KMS-11 (cell line): ENCODE results near the gene CHID1.
A peak's percentile ranks its signal among the peaks of the same experiment; 100 is the strongest.

Experiments
- H2AFZ ChIP-seq: fragments of 200-600 bp; sonication (generic); 2 replicates; pipeline ENCODE4 v1.6.1; 2016; ENCODE audit warnings: antibody characterized with exemption, mixed run types, low read depth
- H3K27ac ChIP-seq: fragments of 200-600 bp; sonication (generic); 2 replicates; pipeline ENCODE4 v1.6.1; 2016; ENCODE audit warnings: mild to moderate bottlenecking, mixed run types
- H3K27me3 ChIP-seq: fragments of 200-600 bp; sonication (generic); 2 replicates; pipeline ENCODE4 v1.6.1; 2017; ENCODE audit warnings: mild to moderate bottlenecking, low read depth, mixed run types, moderate library complexity; ENCODE audit not compliant: insufficient read depth
- H3K36me3 ChIP-seq: fragments of 200-600 bp; sonication (generic); 2 replicates; pipeline ENCODE4 v1.6.1; 2017; ENCODE audit warnings: mild to moderate bottlenecking, mixed run types; ENCODE audit not compliant: insufficient read depth
- H3K4me1 ChIP-seq: fragments of 200-600 bp; sonication (generic); 2 replicates; pipeline ENCODE4 v1.6.1; 2016; ENCODE audit warnings: mild to moderate bottlenecking, low read depth, mixed run types; ENCODE audit not compliant: poor library complexity, severe bottlenecking
- H3K4me2 ChIP-seq: fragments of 200-600 bp; sonication (generic); 2 replicates; pipeline ENCODE4 v1.7.0; 2016; ENCODE audit warnings: mild to moderate bottlenecking, mixed run types
- H3K4me3 ChIP-seq: fragments of 200-600 bp; sonication (generic); IDR thresholded peaks from 2 replicates; pipeline ENCODE4 v1.6.1; 2017; ENCODE audit warnings: low read depth, low read length, mixed read lengths; ENCODE audit not compliant: insufficient read depth
- H3K79me2 ChIP-seq: fragments of 200-600 bp; sonication (generic); 2 replicates; pipeline ENCODE4 v1.6.1; 2016; ENCODE audit warnings: low read depth, mixed run types; ENCODE audit not compliant: insufficient read depth
- H3K9ac ChIP-seq: fragments of 200-600 bp; sonication (generic); 2 replicates; pipeline ENCODE4 v1.6.1; 2016; ENCODE audit warnings: mild to moderate bottlenecking, mixed run types
- H4K20me1 ChIP-seq: fragments of 200-600 bp; sonication (generic); 2 replicates; pipeline ENCODE4 v1.6.1; 2016; ENCODE audit warnings: mild to moderate bottlenecking, mixed run types; ENCODE audit not compliant: insufficient read depth
- TF ChIP-seq, protein P1 (sequence below): fragments of 200-600 bp; sonication (generic); conservative IDR thresholded peaks from 2 replicates; pipeline ENCODE4 v1.6.1; 2017; ENCODE audit warnings: low read depth, mild to moderate bottlenecking, antibody characterized with exemption, low read length, moderate library complexity, mixed read lengths

CHID1 gene

DNA sequence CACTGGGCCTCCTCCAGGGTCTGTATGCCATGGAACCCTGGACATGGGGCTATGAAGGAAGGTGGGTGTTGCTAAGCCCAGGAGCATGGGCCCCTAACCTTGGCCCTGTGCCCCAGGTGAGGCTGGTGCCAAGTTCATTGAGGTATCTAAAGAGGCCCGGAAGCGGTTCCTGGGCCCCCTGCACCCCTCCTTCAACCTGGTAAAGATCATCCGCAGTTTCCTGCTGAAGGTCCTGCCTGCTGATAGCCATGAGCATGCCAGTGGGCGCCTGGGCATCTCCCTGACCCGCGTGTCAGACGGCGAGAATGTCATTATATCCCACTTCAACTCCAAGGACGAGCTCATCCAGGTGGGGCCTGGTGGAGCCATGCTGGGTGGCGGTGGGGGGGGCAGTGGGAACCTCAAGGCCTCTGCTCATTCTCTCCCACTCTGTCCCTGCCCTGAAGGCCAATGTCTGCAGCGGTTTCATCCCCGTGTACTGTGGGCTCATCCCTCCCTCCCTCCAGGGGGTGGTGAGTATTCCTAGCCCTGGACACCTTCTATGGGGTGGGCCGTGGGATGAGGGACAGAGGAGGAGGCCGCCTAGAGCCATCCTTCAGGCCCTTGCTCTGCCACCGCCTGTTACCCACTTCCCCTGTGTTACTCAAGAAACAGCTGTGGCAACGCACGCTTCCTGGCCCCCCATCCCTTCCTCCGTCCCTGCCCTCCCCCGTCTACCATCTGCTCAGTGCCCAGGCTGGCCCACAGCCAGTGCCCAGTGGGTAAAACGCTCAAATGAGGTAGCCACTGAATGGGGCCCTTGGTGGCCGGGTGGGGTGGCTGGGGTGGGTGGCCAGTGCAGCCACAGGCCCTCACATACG, 88.9 kb downstream of the CHID1 start:
- no peak overlapping the region; the same call in 1 of the 2 replicates for H3K4me2 ChIP-seq
- H3K27ac ChIP-seq: no peak overlapping the region
- no peaks in the 10 kb centered on the region for H3K36me3 ChIP-seq
- no peaks in the 10 kb centered on the region for H3K27me3 ChIP-seq
- no peaks in the 10 kb centered on the region; the same call in 1 of the 2 replicates for H3K79me2 ChIP-seq
- H2AFZ ChIP-seq: no peak overlapping the region
- H3K4me1 ChIP-seq: peaks cover 17% of the 10 kb centered on the region
- TF ChIP-seq, protein P1, sequence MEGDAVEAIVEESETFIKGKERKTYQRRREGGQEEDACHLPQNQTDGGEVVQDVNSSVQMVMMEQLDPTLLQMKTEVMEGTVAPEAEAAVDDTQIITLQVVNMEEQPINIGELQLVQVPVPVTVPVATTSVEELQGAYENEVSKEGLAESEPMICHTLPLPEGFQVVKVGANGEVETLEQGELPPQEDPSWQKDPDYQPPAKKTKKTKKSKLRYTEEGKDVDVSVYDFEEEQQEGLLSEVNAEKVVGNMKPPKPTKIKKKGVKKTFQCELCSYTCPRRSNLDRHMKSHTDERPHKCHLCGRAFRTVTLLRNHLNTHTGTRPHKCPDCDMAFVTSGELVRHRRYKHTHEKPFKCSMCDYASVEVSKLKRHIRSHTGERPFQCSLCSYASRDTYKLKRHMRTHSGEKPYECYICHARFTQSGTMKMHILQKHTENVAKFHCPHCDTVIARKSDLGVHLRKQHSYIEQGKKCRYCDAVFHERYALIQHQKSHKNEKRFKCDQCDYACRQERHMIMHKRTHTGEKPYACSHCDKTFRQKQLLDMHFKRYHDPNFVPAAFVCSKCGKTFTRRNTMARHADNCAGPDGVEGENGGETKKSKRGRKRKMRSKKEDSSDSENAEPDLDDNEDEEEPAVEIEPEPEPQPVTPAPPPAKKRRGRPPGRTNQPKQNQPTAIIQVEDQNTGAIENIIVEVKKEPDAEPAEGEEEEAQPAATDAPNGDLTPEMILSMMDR: no peak
- H4K20me1 ChIP-seq: no peaks in the 10 kb centered on the region
- no peak overlapping the region for H3K9ac ChIP-seq
- H3K4me3 ChIP-seq: no peak overlapping the region

DNA sequence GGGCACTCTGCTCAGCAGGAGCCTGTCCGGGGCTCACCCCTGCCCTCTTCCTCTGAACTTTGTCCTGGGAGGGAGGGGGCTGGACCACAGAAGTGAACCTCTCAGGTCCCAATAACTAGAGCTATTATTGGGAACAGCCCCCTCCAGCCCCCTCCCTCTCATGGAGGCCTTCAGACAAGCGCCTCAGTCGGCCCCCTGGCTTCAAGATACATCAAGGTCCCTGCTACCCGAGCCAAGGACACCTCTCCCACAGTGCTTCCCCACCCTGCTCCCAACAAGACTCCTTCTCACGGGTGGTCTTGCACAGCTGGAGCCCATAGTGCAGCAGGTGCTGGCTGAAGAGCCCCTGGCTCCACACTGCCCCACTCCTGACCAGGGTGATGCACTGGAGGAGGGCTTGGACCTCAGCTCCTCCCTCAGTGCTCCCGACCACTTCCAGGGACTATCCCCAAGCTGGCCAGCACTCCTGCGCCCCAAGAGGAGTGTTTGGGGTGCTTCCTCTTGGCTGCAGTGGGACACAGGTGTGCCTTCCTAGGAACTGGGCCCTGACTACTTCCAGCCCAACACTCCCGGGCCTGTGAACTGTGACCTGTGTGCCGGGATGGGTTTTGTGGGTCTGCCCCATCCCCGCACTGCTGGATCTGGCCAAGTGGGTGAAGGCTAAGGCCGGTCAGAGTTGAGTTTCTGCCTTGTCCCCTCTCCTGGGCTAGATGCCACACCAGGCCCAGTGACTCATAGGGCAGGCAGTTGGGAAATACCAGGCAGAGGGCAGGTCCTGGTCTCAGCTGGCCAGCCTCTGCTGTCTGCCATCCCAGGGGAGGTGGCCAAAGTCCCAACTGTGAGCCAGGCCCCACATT, 89.7 kb downstream of the CHID1 start:
- H3K4me3 ChIP-seq: no peak overlapping the region
- no peaks in the 10 kb centered on the region for H4K20me1 ChIP-seq
- H3K9ac ChIP-seq: peak overlapping the region; percentile 41; the same call in 1 of the 2 replicates
- H3K27ac ChIP-seq: no peak overlapping the region; the same call in 1 of the 2 replicates
- no peaks in the 10 kb centered on the region for H3K36me3 ChIP-seq
- H2AFZ ChIP-seq: no peak overlapping the region
- peak overlapping the region; percentile 81 for H3K4me2 ChIP-seq
- H3K4me1 ChIP-seq: peaks cover 9% of the 10 kb centered on the region
- H3K79me2 ChIP-seq: no peaks in the 10 kb centered on the region; the same call in 1 of the 2 replicates
- TF ChIP-seq, protein P1: no peak
- no peaks in the 10 kb centered on the region for H3K27me3 ChIP-seq

DNA sequence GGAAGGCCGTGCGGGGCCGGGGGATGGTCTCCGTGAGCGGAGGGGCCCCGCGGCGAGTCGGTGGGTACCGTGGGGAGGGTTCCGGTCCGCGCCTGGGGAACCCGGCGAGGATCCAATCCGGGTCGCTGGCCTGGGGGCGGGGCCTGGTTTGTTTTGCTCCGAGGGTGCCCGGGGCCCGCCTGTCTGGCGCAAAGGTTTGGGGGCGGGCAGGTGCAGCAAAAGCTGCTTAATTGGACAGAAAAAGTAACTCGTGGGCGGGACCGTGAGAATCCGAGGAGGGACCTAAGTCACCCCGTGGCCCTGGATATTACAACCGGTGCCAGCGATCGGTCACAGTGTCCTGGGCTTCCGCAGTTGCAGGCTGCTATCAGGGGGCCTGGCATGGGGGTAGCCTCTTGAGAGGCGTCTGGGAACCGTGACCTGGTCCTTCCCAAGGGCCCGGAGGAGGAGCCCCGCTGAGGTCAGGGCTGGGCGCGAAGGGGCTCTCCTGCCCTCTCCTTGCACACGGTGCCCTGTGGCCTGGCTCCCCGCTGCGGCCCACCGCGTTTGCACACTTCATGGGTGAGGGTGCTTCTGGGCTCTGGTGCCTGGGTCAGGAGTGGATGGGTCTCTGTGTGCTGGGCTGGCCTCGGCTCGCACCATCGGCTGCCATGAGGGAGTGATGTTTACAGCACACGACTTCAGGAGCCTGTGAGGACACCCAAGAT, 90.5 kb downstream of the CHID1 start:
- Histone ChIP-seq H3K36me3 (no peaks in the 10 kb centered on the region), H3K27ac (peak overlapping the region; percentile 51), H3K4me2 (peak overlapping the region; percentile 81), H3K79me2 (no peaks in the 10 kb centered on the region; the same call in 1 of the 2 replicates), H3K4me1 (peaks cover 9% of the 10 kb centered on the region), H4K20me1 (no peaks in the 10 kb centered on the region), H3K9ac (peak overlapping the region; percentile 66), H2AFZ (peak overlapping the region; percentile 47; the same call in 1 of the 2 replicates), H3K4me3 (no peak overlapping the region), H3K27me3 (no peaks in the 10 kb centered on the region)
- TF ChIP-seq, protein P1: no peak
